Neural progenitor cell (in vitro differentiated cells): Measurements from ENCODE around the gene FHL1.

Experiments
- CTCF ChIP-seq: fragments of 200-600 bp; sonication (generic); IDR thresholded peaks from 2 replicates; pipeline ENCODE4 v1.5.1; 2017; ENCODE audit warnings: antibody characterized with exemption, mild to moderate bottlenecking
- EZH2phosphoT487 ChIP-seq: fragments of 200-600 bp; sonication (generic); IDR thresholded peaks from 2 replicates; pipeline ENCODE4 v1.6.1; 2017; ENCODE audit warnings: antibody characterized with exemption

- TF ChIP-seq CTCF (no peak), EZH2phosphoT487 (no peak)
Measured at GRCh38 chrX:136260776-136261175, 113.4 kb downstream of the FHL1 start.
